ENCODE data around the gene KCNE4.
A peak's percentile ranks its signal among the peaks of the same experiment; 100 is the strongest.

The KCNE4 gene

DNA sequence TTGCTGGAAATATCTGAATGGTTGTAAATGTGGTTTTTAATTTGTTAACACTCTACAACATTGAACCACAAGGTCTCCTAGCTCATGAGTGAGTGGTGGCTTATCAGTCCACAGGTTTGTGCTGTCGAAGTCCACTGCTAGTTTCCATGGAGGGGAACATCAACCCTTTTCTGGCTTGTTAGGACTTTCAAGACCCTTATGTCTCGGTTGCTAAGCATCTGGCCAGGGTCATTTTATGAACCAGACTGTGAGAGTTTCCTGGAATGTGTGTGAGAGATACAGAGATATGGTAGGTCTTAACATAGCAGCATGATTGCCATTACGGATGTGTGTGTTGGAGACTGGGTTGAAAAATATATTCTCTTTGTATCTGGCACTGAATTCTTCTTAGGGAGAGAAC lies 36.9 kb downstream of the KCNE4 start:
- DNase-seq, result no peak

DNA sequence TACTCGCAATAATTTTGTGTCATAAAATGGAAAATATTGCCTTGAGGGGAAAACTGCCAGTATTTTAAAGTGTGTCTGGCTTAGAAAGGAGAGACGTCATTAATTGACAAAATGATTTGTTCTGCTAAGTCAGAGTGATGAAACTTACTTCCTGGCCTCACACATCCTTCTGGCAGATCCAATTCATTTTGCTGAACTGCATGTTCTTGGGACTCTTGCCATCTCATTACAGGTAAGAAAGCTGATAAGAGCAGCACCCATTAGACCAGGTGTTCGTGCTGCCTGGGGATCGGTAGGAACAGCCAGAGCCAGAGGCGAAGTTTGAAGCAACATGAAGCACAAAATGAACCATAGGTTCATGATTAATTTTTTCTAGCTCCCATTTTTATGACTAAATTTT lies 38.0 kb downstream of the KCNE4 start:
- DNase-seq, result peak; percentile 38

DNA sequence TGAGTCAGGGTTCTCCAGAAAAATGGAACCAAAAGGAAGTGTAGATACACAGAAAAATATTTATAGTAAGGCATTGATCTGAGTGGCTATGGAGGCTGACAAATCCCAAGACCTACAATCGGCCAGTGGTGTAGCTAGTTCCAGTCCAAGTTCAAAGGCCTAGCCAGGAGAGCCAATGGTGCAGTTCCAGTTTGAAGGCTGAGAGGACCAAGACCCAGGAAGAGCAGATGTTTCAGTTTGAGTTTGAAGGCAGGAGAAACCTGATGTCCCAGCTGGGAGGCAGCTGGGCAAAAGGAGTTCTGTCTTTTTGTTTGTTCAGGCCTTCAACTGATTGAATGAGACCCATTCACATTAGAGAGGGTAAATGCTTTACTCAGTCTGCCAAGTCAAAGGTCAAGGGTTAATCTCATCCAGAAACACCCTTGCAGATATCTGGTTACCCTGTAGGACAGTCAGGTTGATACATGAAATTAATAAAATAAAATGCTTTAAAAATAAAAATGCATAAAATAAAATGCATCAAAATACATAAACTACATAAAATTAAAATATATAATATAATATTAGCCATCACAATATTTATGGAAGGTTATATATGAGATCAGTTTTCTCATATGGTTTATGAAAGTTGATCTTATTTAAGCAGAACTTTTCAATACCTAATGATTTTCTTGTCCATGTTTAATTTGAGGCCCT lies 38.7 kb downstream of the KCNE4 start:
- DNase-seq, result no peak

DNA sequence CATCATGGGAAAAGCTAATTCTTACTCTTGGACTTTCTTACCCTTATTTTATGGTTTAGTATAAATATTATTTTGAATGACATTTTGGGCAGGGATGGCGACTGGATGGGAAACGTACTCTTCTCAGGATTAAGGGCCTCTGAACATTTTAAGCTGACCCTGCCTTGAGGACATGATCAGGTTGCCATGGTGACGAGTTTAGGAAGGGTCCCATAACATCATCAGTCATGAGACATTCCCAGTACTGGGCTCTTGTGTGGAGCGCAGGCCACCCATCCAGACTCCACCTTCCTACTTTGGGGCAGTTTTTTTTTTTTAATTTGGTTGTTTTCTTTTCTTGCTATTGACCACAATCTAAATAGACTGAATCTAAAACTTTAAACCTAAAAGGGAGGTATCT lies 40.7 kb downstream of the KCNE4 start:
- DNase-seq, result no peak

DNA sequence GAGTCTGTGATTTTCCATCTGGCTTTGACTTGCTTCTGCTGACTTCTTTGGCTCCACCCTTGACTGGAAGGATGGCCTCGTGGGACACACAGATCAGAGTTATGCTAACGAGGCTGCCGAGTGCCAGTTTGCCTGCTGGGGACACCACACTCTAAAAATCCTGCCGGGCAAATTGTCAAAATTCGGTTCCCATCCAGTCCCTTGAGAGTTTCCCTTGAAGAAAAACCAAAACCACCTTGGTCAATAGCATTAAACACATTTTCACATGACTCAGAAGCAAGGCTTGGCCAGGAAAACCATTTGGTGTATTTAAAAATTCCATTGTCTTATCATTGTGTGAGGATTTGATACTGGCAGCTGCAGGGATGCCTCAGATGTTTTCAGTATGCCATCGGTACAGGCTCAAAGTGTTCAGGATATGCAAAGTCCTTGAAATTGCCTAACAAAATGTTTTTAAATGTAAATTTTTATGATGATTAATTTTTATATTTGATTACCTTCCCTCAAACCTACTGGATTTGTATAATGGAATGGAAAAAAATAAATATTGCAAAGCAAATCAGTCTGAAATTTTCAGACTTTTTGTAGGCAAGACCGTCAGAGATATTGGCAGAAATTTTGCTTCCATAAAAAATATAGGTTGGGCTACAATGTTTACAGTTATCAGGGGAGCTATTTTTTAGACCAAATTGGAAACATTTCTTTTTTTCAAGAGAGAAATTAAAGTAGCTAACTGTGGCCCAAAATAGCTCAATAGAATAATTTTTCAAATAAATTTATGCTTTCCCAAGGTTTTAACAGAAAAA lies 41.6 kb downstream of the KCNE4 start:
- DNase-seq, result peak; percentile 93

DNA sequence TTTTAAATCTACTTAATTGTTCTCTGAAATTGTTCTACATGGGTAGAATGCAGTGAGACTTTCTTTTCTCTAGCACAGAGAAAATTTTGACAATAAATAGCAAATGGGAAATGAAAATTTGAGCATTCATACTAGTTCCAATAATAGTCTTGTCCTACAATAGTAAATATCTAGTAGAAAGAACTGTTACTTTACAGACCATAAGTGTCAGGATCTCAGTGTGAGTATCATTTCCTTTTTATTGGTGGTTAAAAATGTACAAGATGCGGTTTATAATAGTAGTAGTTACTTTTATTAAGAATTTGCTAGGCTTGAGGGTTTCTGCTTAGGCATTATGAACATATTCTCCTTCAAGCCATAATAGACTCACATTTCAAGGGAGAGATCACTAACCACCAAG lies 43.2 kb downstream of the KCNE4 start:
- no peak for DNase-seq

DNA sequence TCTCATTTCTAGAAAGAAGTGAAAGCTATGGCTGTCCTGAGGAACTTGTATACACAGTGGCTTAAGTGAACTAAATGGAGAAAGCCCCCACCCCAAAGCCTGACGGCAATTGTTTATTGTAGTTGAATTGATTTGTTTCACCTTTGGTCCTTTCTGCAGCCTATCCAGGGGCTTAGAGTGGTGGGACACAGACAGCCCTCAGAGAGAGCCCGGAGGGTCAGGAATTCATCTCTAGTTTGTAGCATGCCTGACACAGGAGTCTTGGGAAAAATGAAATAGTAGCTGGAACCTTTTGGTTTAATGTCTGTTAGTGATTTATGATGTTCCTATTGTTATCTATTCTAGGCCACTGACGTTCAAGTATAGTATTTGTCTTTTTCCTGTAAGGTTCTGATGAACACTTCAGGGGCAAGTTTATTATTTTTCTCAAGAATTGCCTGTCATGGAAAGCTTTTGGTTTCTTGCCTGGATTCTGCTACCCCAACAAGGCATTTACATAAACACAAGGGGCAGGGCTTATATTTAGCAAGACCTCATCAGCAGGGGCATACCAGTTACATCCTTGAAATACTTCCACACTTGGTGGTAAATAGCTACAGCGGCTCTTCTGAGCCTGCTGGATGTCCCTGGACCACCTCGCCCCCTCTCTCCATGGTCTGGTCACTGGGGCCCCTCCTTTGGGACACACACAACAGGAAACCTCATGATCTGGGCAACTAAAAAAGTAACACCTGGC lies 44.4 kb downstream of the KCNE4 start:
- peak; percentile 35 for DNase-seq

DNA sequence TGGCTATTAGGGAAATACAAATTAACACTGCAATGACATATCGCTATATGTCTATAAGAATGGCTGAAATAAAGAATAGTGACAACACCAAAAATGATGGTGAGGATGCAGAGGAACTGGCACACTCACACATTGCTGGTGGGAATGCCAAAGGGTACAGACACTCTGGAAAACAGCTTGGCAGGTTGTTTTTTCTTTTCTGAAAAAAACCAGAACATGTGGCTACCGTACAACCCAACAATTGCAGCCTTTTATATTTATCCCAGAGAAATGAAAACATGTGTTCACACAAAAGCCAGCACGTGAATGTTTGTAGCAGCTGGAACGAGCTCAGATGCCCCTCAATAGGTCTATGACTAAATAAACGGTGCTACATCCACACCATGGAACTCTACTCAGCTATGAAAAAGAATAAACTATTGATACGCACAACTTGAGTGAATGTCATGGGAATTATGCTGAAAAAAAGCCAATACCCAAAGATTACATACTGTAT lies 45.9 kb downstream of the KCNE4 start:
- no peak for DNase-seq

DNA sequence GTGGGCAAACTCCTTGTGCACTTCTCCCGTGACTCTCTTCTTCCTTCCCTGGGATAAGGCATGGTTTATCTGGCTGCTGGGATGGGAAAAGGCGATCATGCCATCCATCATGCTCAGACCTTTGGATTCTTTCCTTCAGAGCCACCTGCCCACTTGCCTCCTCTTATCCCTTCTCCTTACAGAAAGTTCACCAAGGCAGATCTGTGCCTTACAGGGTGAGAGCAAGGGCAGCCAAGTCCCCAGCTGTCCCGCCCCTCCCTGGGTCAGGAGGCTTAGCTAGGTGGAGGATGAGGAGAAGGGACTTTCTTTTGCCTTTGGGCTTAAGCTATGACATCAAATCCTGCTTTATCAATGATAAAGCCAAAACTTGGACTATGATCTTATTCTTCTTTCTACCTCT lies 47.6 kb downstream of the KCNE4 start:
- no peak for DNase-seq

DNA sequence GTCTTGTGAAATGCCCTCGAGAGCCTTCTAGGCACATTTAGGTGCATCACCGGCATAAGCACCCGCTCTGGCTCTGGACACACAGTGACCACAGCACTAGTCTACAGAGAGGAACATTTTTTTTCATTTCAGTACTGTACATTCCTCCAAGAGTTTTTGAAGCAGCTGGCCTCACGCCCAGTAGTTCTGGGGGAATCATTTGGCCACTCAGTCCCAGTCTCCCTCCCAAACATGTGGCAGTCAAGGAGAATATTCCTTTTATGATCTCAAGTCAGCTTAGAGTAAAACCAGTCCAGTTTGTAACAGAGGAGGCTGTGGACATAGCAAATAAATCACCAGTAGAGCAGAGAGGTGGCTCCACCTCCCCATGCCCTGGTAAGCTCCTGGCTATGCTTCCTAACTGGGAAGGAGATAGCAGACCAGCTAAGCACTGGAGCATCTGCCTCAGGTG lies 48.1 kb downstream of the KCNE4 start:
- peak; percentile 95 for DNase-seq

DNA sequence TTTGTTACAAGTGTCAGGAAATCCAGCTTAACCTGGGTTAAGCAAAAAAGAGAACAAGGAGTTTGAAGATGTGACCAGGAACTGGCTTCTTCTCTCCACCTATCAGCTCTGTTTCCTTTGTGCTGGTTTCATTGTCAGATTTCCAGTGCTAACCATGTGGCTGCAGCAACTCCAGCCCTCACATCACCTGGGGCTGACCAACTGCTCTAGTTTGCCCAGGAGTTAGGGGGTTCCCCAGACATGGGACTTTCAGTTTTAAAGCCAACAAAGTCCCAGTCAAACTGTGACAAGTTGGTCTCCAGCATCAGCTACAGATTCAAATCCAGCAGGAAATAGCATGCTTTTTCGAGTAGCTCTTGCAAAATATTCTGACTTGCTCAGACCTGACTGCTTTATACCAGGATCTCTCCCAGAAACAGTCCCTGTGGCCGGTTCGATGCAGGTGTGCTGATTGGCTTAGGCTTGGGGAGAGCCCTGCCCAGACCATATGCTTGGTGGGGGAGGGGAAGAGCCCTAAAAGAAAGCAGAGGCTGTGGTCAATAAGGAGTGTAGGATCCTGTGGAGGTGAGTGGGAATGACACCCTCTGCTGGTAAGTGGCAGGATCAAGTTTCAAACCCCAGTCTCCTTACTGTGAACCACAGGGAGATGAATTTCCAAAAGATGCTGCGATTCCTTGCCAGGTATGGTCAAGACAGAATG lies 49.5 kb downstream of the KCNE4 start:
- peak; percentile 75 for DNase-seq

DNA sequence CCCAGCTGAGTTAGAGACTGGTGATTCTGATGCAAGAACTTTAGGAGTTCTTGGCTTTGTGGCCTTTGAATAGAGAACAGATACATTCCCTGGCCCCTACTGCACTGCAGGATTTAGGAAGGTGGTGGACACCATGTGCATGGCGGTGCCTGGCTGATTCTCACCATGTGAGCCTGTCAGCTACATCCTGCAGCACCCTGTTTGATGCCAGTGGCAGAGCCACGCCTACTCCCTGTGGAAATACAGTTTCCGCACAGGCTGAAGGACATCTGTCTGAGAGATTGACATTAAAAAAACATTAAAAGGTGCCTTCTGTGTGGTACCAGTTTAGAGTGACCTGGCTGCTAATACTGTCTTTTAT lies 50.0 kb downstream of the KCNE4 start:
- DNase-seq, result no peak

DNA sequence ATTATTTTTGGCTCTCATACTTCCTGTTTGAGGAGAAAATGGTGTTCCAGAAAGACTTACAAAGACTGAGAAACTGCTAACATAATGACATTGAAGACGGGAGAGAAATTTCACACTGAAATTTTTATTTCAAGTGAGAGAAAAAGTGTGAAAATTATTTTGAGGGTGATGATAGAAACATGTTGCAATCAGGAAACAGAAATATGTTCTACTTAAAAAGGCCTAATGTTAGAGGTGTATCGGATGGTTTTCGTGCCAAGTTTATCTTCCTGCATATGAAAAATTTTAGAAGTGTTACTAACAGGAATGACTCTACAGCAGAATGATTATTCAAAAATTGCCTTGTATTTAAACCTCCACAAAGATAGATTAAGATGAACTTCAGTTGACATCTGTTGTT lies 50.5 kb downstream of the KCNE4 start:
- DNase-seq, result no peak

DNA sequence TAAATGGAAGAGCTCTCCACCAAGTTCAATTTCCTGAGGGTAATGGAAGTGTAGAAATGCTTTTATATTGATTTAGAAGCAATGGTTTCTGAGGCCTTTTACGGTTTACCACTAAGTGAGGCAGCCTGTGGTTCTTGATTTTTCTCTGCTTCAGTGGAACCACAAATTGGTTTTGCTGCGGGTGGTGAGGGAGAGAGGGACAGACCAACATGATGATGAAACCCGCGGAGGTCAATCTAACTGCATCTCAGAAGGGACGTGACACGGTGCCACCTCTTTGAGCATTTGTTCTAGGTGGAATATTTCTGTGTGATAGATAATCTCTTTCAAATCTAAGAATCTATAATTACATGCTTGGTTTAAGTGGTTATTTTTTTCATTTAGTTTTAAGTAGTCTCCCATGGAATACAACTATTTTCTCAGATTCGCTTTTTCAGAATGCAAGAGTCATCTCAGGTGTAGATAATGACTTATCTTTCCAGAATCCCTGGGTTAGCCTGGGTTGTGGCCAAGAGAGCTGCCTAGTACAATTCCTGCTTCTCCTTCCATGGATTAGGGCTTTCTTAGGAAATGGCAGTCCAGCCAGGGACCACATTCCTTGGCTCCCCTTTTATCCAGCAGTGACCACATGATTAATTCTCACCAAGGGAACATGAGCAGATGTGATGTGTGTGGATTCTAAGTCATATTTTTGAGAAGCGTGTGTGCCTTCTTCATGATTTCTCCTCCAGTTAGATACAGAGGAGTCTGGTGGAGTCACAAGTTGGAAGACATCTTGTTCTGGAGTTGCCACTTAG lies 52.5 kb downstream of the KCNE4 start:
- peak; percentile 51 for DNase-seq

Data from fibroblast of upper back skin (primary cell).